Activated CD8-positive, alpha-beta T cell treated with anti-CD3 and anti-CD28 coated beads for 36 hours (primary cell): ENCODE data around the gene GPR161. TPM values are rescaled to one million over a fixed set of nuclear protein-coding genes. Genes with fewer than 3 reads are reported as not detected.

Experiments
- ATAC-seq: fragments of 200-7000 bp; cut with Tn5 transposase; one replicate; pipeline ENCODE4 v1.10.0; 2021; ENCODE audit warnings: mild to moderate bottlenecking, moderate library complexity
- CTCF ChIA-PET: fragments of 350-600 bp; sonication (Branson Sonifier 250); formaldehyde crosslinking; loops from one replicate; lab custom pipeline; 2021; ENCODE audit warnings: antibody characterized with exemption; lab: Charles Lee
- POLR2A ChIA-PET: fragments of 350-600 bp; sonication (Branson Sonifier 250); formaldehyde crosslinking; loops from one replicate; lab custom pipeline; 2021; ENCODE audit warnings: antibody characterized with exemption; lab: Charles Lee
- DNase-seq: peaks from one replicate; pipeline ENCODE4 v3.0.0-alpha.2; 2020
- H3K27ac Mint-ChIP-seq: one replicate; pipeline ENCODE4 v1.8.0; 2021; ENCODE audit warnings: mild to moderate bottlenecking, mixed read lengths
- H3K27me3 Mint-ChIP-seq: one replicate; pipeline ENCODE4 v1.8.0; 2021; ENCODE audit warnings: mixed read lengths
- H3K36me3 Mint-ChIP-seq: one replicate; pipeline ENCODE4 v1.8.0; 2021; ENCODE audit warnings: low read depth, mixed read lengths
- H3K4me1 Mint-ChIP-seq: one replicate; pipeline ENCODE4 v1.8.0; 2021; ENCODE audit warnings: low read depth, mixed read lengths
- H3K4me3 Mint-ChIP-seq: one replicate; pipeline ENCODE4 v1.8.0; 2021; ENCODE audit warnings: mild to moderate bottlenecking, moderate library complexity, mixed read lengths
- H3K9me3 Mint-ChIP-seq: one replicate; pipeline ENCODE4 v1.8.0; 2021; ENCODE audit warnings: mixed read lengths
- intact Hi-C: fragments of 100-400 bp; cut with micrococcal nuclease; formaldehyde crosslinking; loops from one replicate; pipeline ENCODE4 v1.10.0; 2022
- total RNA-seq, 2 experiments: library from RNA; stranded (reverse); gene quantifications; one replicate each; pipeline ENCODE4 v1.2.3, GENCODE V29; 2021
- TF ChIP-seq, protein P1 (sequence below): fragments of 200-600 bp; IDR thresholded peaks from one replicate; pipeline ENCODE4 v1.8.0; 2022; ENCODE audit warnings: antibody characterized with exemption, mild to moderate bottlenecking

Gene GPR161
- total RNA-seq, 2 experiments from 2014 or later, result 0.16 to 0.20 TPM

DNA sequence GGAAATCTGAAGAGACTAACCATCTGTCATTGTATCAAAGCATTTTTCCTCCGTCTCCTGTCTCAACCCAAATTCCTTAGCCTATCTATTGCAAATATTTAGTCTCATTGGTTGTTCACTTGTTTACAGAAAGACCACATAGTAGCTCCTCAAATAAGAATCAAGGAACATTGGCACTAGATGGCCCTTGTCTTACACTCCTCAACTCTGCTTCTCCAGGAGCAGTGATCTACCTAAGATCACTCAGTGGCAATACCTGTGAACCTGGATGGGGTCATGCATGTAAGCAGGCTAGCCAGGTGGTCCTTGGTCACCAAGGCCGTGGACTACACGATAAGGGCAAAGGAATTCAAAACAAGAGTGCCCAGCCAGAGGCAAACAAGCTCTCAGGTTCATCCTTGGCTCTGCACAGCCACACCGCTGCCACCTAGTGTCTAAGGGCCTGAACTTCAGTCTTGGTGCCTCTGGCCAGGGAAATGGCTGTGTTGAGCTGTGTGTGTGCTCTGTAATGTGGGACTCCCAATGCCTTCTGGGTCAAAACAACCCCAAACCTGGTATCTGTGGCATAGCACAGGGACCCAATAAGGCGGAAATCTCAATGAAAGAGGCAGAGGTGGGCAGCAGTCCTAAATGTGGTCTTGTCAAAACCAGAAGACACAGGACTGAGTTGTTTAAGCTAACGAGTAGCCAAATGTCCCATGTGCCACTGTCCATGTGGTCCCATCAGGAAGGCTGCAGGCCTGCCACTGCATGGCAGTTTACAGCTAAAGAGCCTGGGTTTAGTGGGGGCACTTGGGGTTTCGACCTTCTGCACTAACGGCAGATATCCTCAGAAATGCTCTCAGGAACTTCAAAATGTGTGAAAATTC, 54.5 kb downstream of the GPR161 start:
- H3K4me3 Mint-ChIP-seq, result no peak overlapping the region
- TF ChIP-seq, protein P1, sequence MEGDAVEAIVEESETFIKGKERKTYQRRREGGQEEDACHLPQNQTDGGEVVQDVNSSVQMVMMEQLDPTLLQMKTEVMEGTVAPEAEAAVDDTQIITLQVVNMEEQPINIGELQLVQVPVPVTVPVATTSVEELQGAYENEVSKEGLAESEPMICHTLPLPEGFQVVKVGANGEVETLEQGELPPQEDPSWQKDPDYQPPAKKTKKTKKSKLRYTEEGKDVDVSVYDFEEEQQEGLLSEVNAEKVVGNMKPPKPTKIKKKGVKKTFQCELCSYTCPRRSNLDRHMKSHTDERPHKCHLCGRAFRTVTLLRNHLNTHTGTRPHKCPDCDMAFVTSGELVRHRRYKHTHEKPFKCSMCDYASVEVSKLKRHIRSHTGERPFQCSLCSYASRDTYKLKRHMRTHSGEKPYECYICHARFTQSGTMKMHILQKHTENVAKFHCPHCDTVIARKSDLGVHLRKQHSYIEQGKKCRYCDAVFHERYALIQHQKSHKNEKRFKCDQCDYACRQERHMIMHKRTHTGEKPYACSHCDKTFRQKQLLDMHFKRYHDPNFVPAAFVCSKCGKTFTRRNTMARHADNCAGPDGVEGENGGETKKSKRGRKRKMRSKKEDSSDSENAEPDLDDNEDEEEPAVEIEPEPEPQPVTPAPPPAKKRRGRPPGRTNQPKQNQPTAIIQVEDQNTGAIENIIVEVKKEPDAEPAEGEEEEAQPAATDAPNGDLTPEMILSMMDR, result peak; percentile 74
- H3K27ac Mint-ChIP-seq, result no peak overlapping the region
- H3K4me1 Mint-ChIP-seq, result no peaks in the 10 kb centered on the region
- DNase-seq, result peak; percentile 81
- intact Hi-C loops, result loop anchor here (5.0 to 10.0 kb wide), 3 partner anchors 145 to 367 kb away; partner anchors contain the start of genes DCAF6 and MPC2
- peak; percentile 96 for ATAC-seq
- no peaks in the 10 kb centered on the region for H3K9me3 Mint-ChIP-seq
- no peaks in the 10 kb centered on the region for H3K36me3 Mint-ChIP-seq
- H3K27me3 Mint-ChIP-seq, result peaks cover 2% of the 10 kb centered on the region
- ChIA-PET CTCF (interaction anchor here (0.6 to 5.1 kb wide), 74 partner anchors 12 to 482 kb away, joined by 3 to 105 read pairs (median 4); partner anchors contain the start of genes ADCY10, DCAF6, GPR161 and MPC2), POLR2A (interaction anchor here (0.6 to 0.8 kb wide), 2 partner anchors 145 to 1108 kb away, joined by 3 read pairs; partner anchors contain the start of gene MPC2)

DNA sequence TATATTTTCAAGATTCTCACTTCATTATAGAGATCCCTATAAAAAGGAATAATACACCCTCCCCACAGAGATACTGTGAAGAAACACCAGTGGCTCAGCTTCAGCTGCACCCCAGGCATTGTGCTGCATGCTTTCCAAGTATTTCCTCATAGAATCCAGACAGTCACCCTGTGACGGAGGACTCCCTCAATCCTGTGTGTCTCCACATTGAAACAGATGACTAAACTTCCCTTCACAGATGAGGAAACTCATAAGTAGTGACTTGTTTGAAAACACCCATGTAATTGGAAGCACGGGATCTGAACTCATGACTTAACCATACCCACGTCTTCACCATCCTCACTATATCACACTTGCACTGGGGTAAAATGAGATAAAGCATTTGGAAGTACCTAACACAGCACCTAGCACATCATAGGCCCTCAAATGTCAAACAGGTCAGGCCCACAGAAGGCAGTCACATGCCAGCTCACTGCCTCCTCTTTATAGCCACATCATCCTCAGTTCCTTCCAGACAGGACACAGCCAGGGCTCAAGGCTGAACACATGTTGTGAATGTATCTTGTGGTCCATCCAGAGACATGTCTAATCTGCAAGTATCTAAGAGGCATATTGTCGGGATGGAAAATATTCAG, 55.2 kb downstream of the GPR161 start:
- POLR2A ChIA-PET, result interaction anchor here (0.6 to 0.8 kb wide), 2 partner anchors 144 to 1107 kb away, joined by 3 read pairs; partner anchors contain the start of gene MPC2
- no peaks in the 10 kb centered on the region for H3K4me1 Mint-ChIP-seq
- intact Hi-C loops, result loop anchor here (5.0 to 10.0 kb wide), 3 partner anchors 144 to 367 kb away; partner anchors contain the start of genes DCAF6 and MPC2
- no peak for DNase-seq
- CTCF ChIA-PET, result interaction anchor here (0.6 to 5.1 kb wide), 56 partner anchors 13 to 481 kb away, joined by 3 to 105 read pairs (median 4); partner anchors contain the start of genes DCAF6, GPR161 and MPC2
- peaks cover 2% of the 10 kb centered on the region for H3K36me3 Mint-ChIP-seq
- H3K27ac Mint-ChIP-seq, result no peak overlapping the region
- H3K27me3 Mint-ChIP-seq, result peaks cover 2% of the 10 kb centered on the region
- H3K4me3 Mint-ChIP-seq, result no peak overlapping the region
- H3K9me3 Mint-ChIP-seq, result no peaks in the 10 kb centered on the region
- ATAC-seq, result no peak
- TF ChIP-seq, protein P1, result no peak

DNA sequence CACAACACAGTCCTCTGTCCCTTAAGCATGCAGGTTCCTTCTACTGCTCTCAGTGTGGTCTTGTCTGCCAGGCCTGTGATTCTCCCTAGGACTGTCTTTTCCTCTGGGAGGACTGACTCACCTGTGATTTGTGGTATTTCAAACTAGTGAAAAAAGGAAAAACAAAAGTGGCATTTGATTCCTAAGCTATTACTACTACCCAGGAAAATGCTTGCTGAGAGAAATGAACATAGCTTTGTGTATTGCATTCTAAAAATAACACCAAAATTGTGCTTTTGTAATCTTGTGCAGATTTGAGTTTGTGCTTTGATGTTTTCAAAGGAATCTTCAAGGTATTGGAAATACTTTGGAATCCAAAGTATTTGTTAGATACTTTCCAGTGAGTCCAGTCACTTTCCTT, 57.0 kb downstream of the GPR161 start:
- no peak for ATAC-seq
- POLR2A ChIA-PET, result no interaction called here
- Mint-ChIP-seq H3K9me3 (no peaks in the 10 kb centered on the region), H3K4me3 (no peak overlapping the region), H3K27me3 (no peaks in the 10 kb centered on the region), H3K4me1 (no peaks in the 10 kb centered on the region), H3K36me3 (peaks cover 2% of the 10 kb centered on the region), H3K27ac (no peak overlapping the region)
- intact Hi-C loops, result loop anchor here (5.0 to 10.0 kb wide), 3 partner anchors 142 to 365 kb away; partner anchors contain the start of genes DCAF6 and MPC2
- CTCF ChIA-PET, result interaction anchor here (1.3 to 1.6 kb wide), 3 partner anchors 8 to 11 kb away, joined by 3 to 4 read pairs (median 4); no protein-coding TSS in a partner anchor
- no peak for DNase-seq
- TF ChIP-seq, protein P1, result no peak

DNA sequence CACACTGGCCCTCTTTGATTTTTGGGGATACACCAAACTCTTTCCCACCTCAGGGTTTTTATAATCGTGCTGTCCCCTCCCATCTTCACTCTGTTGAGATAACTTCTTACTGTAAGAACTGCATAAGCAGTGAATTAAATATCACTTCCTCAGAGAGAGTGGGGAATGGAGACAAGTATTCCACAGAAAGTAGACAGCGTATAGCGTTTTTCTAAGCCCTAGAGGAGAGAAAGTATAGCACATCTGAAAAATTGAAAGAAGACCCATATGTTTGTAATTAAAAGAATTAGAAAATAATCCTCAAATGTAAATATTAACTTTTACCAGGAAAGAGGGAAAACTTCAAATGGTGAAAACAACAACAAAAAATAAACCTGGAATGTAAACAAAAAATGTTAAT, 67.3 kb downstream of the GPR161 start:
- ChIA-PET POLR2A (no interaction called here), CTCF (interaction anchor here (0.8 to 9.6 kb wide), 4 partner anchors 10 to 100 kb away, joined by 3 to 105 read pairs (median 4); no protein-coding TSS in a partner anchor)
- intact Hi-C loops, result no loop called here
- Mint-ChIP-seq H3K27ac (no peak overlapping the region), H3K27me3 (no peaks in the 10 kb centered on the region), H3K36me3 (peaks cover 17% of the 10 kb centered on the region), H3K4me1 (no peaks in the 10 kb centered on the region), H3K4me3 (no peak overlapping the region), H3K9me3 (no peaks in the 10 kb centered on the region)
- TF ChIP-seq, protein P1, result no peak
- no peak for ATAC-seq
- no peak for DNase-seq
